Measurements from ENCODE around the gene CLIC6. TPM values are rescaled to one million over a fixed set of nuclear protein-coding genes. Genes with fewer than 3 reads are reported as not detected.

CLIC6 gene
- polyA plus RNA-seq, 3 donors = not detected

DNA sequence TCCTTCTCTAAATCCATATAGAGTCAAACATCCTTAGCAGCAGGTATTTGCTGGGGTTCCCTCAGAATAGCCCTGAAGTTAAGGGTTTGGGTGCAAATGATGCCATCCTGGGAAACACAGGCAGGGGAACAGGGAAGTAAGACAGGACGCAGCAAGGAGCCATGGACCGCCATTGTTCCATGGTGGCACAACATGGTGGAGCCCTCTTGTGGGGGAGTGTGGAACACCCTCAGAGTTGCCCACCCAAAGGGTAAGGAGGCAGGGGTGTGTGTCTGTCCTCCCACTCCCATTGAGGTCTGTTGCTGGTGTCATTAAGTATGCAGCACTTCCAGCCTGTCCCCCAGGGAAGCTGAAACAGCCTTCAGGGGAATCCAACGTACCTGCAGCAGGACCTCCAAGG is 33.5 kb upstream of the CLIC6 start:
- H3K4me1 Mint-ChIP-seq = peaks cover 6% of the 10 kb centered on the region
- no peak overlapping the region for H3K27ac Mint-ChIP-seq
- Histone ChIP-seq H3K9ac (ENCODE audit: insufficient read depth, low read length, poor library complexity, severe bottlenecking) (no peak overlapping the region), H3K4me3 (replicated peaks in 1 of 3; ENCODE audit: low read depth in 2 of 3, low read length in 3 of 3) (no peak overlapping the region), H3K4me1 (ENCODE audit: control insufficient read depth in 1 of 2, insufficient read depth in 2 of 2, low read length in 2 of 2) (peaks cover 2 to 5% of the 10 kb centered on the region in 2 donors), H3K4me2 (replicated peaks; ENCODE audit: extremely low read depth, low read length, poor library complexity, severe bottlenecking) (no peak overlapping the region), H2AFZ (ENCODE audit: insufficient read depth, low read depth, low read length, poor library complexity, severe bottlenecking) (no peak overlapping the region), H3K9me3 (replicated peaks in 1 of 2; ENCODE audit: control insufficient read depth in 1 of 2, insufficient read depth in 1 of 2, low read length in 2 of 2) (no peaks in the 10 kb centered on the region), H3K27ac (ENCODE audit: low read depth in 1 of 2, low read length in 2 of 2) (no peak overlapping the region), H3K36me3 (replicated peaks in 1 of 2; ENCODE audit: control insufficient read depth in 1 of 2, insufficient read depth in 2 of 2, low read length in 2 of 2) (no peaks in the 10 kb centered on the region), H3K79me2 (ENCODE audit: insufficient read depth, low read length) (no peaks in the 10 kb centered on the region), H4K20me1 (ENCODE audit: insufficient read depth, low read length) (no peaks in the 10 kb centered on the region), H3K27me3 (ENCODE audit: control insufficient read depth in 2 of 2, insufficient read depth in 2 of 2, low read length in 2 of 2) (no peaks in the 10 kb centered on the region)
- no peak for DNase-seq
- no peaks in the 10 kb centered on the region for H3K36me3 Mint-ChIP-seq
- WGBS (ENCODE audit: insufficient coverage) = 90% methylated on average over 3 of the region's 3 CpGs
- H3K27me3 Mint-ChIP-seq (ENCODE audit: low read depth in 3 of 3) = peaks cover 0 to 6% (median 6%) of the 10 kb centered on the region in 3 donors
- intact Hi-C loops (cut with micrococcal nuclease) = no loop called here
- no peak overlapping the region for H3K4me3 Mint-ChIP-seq
- H3K9me3 Mint-ChIP-seq = peaks cover 0 to 5% (median 0%) of the 10 kb centered on the region in 7 donors
- TF ChIP-seq, protein P1, sequence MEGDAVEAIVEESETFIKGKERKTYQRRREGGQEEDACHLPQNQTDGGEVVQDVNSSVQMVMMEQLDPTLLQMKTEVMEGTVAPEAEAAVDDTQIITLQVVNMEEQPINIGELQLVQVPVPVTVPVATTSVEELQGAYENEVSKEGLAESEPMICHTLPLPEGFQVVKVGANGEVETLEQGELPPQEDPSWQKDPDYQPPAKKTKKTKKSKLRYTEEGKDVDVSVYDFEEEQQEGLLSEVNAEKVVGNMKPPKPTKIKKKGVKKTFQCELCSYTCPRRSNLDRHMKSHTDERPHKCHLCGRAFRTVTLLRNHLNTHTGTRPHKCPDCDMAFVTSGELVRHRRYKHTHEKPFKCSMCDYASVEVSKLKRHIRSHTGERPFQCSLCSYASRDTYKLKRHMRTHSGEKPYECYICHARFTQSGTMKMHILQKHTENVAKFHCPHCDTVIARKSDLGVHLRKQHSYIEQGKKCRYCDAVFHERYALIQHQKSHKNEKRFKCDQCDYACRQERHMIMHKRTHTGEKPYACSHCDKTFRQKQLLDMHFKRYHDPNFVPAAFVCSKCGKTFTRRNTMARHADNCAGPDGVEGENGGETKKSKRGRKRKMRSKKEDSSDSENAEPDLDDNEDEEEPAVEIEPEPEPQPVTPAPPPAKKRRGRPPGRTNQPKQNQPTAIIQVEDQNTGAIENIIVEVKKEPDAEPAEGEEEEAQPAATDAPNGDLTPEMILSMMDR (IDR thresholded peaks at IDR 0.05) = peak; percentile 38

DNA sequence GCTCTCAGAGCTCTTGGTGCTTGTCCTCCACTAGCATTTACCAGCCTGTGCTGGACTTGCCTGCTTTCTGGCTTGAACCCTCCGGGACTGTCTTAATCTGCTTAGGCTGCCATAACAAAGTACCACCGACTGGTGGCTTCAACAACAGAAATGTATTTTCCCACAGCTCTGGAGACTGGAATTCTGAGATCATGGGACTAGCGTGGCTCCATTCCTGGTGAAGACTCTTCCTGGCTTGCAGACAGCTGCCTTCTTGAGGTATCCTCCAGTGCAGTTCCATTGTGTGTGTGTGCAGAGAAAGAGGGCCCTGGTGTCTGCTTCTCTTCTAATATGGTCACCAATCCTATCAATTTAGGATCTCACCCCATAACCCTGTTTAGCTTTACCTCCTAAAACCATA is 31.8 kb upstream of the CLIC6 start:
- Mint-ChIP-seq H3K27me3 (ENCODE audit: low read depth in 3 of 3) (peaks cover 0 to 6% (median 6%) of the 10 kb centered on the region in 3 donors), H3K4me3 (no peak overlapping the region), H3K9me3 (peaks cover 0 to 5% (median 0%) of the 10 kb centered on the region in 7 donors), H3K36me3 (no peaks in the 10 kb centered on the region), H3K4me1 (peaks cover 13% of the 10 kb centered on the region), H3K27ac (peak overlapping the region in 1 of 7 donors; percentile 45)
- Histone ChIP-seq H3K27ac (ENCODE audit: low read depth in 1 of 2, low read length in 2 of 2) (no peak overlapping the region), H3K79me2 (ENCODE audit: insufficient read depth, low read length) (no peaks in the 10 kb centered on the region), H3K4me3 (replicated peaks in 1 of 3; ENCODE audit: low read depth in 2 of 3, low read length in 3 of 3) (no peak overlapping the region), H3K9me3 (replicated peaks in 1 of 2; ENCODE audit: control insufficient read depth in 1 of 2, insufficient read depth in 1 of 2, low read length in 2 of 2) (no peaks in the 10 kb centered on the region), H3K36me3 (replicated peaks in 1 of 2; ENCODE audit: control insufficient read depth in 1 of 2, insufficient read depth in 2 of 2, low read length in 2 of 2) (no peaks in the 10 kb centered on the region), H4K20me1 (ENCODE audit: insufficient read depth, low read length) (no peaks in the 10 kb centered on the region), H3K9ac (ENCODE audit: insufficient read depth, low read length, poor library complexity, severe bottlenecking) (no peak overlapping the region), H3K4me1 (ENCODE audit: control insufficient read depth in 1 of 2, insufficient read depth in 2 of 2, low read length in 2 of 2) (peaks cover 8 to 13% of the 10 kb centered on the region in 2 donors), H2AFZ (ENCODE audit: insufficient read depth, low read depth, low read length, poor library complexity, severe bottlenecking) (no peak overlapping the region), H3K27me3 (ENCODE audit: control insufficient read depth in 2 of 2, insufficient read depth in 2 of 2, low read length in 2 of 2) (no peaks in the 10 kb centered on the region), H3K4me2 (replicated peaks; ENCODE audit: extremely low read depth, low read length, poor library complexity, severe bottlenecking) (no peak overlapping the region)
- TF ChIP-seq, protein P1 (IDR thresholded peaks at IDR 0.05) = no peak
- 91% methylated on average over 2 of the region's 3 CpGs for WGBS (ENCODE audit: insufficient coverage)
- DNase-seq = no peak
- intact Hi-C loops (cut with micrococcal nuclease) = no loop called here
